Left cardiac atrium (tissue), 4 donors: Measurements from ENCODE around the gene NUP107. TPM values are rescaled to one million over a fixed set of nuclear protein-coding genes. Genes with fewer than 3 reads are reported as not detected.
"Not testable (repeated sequence)": the region's sequence is repeated elsewhere in the genome, so short reads cannot be mapped to it uniquely, and the experiment has no call there.

Experiments used
- ATAC-seq, 2 donors: fragments of 200-7000 bp; cut with Tn5 transposase; one replicate each; pipeline ENCODE4 v1.9.1; 2020; ENCODE audit warnings: mild to moderate bottlenecking in 2 of 2, moderate library complexity in 2 of 2
- DNase-seq: peaks from one replicate; pipeline ENCODE4 v3.0.0-alpha.2; 2020
- intact Hi-C, 2 donors: fragments of 100-400 bp; cut with DNase I; formaldehyde crosslinking; loops; one replicate each; pipeline versions ENCODE4 v1.14.1 to v1.15.1; 2022 to 2023
- long read RNA-seq: library from polyadenylated mRNA; unstranded; transcript quantifications from one replicate; pipeline ENCODE4 v2.0.0, GENCODE V29; 2021
- total RNA-seq, 2 donors: library from RNA; stranded (reverse); fragmentation: NEBNext Ultra II Directional; extraction: Animal tissue kit (Norgen Biotek cat#: 25700); gene quantifications; one replicate each; pipeline ENCODE4 v1.2.1, GENCODE V29; 2021
- donor health status: DM: no; HTN: yes; CAD: no.
- donor health status: DM: no; HTN: yes; CAD: no; lungs with severe emphysema.
- donor health status: DM: yes; HTN: yes; CAD: no.
- donor health status: Dilated cardiomyopathy.

NUP107 gene
- total RNA-seq: 10 to 100 TPM; 23.5 to 31.6 TPM
- long read RNA-seq, full-length matches to known transcripts: 22 of 37 reads
- long read RNA-seq, partial matches to known transcripts: 11 of 37 reads
- long read RNA-seq, other reads (novel, unspliced or antisense): 4 of 37 reads

GRCh38 chr12:68686595-68687521 lies at the start of gene NUP107:
TSS of gene NUP107 (plus strand) at chr12:68686978. CDS start at chr12:68687066, 88 bp downstream.
- peak; percentile 98 to 99 for ATAC-seq
- intact Hi-C loops: loop anchor here (5.0 to 10.0 kb wide), 2 partner anchors 320 to 332 kb away; no protein-coding TSS in a partner anchor
- peak; percentile 100 for DNase-seq

DNA sequence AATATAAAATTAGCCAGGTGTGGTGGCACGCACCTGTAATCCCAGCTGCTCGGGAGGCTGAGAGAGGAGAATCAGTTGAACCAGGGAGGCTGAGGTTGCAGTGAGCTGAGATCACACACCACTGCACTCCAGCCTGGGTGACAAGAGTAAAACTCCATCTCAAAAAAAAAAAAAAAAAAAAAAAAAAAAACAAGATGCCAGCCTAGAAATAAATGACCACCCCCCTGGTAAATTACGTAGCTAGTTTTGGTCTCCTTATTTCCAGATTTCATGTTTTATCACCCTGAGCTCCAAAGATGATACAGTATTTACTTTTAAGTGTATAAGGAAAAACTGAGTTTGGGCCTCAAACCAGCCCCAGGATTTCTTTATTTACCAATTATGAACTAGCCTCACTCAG lies 49.3 kb upstream of the NUP107 start:
- DNase-seq, intact Hi-C loops, ATAC-seq: not testable (repeated sequence)

GRCh38 chr12:68638171-68638570 lies 48.6 kb upstream of the NUP107 start:
- no peak for ATAC-seq
- intact Hi-C loops: no loop called here
- no peak for DNase-seq

- intact Hi-C loops: no loop called here
- DNase-seq: no peak
- no peak for ATAC-seq
Measured at GRCh38 chr12:68638721-68639395, 47.9 kb upstream of the NUP107 start.

DNA sequence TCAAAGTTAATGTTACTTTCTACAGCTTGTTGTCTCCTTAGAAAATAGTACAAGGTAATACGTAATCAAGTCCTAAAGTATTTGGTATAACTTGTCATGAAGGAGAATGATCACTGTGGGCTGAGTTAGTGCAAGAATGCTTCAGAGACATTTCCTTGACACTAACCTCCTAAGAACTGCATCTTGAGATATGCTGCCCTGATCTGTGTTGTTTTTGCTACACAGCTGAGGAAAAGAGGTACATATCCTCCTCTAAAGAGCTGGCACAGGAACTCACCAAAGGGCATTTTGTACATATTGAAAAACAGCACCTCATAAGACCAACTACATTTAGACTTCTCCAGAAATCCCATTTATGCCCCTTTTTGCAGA lies 47.4 kb upstream of the NUP107 start:
- DNase-seq (no peak), ATAC-seq (no peak)
- intact Hi-C loops: no loop called here

DNA sequence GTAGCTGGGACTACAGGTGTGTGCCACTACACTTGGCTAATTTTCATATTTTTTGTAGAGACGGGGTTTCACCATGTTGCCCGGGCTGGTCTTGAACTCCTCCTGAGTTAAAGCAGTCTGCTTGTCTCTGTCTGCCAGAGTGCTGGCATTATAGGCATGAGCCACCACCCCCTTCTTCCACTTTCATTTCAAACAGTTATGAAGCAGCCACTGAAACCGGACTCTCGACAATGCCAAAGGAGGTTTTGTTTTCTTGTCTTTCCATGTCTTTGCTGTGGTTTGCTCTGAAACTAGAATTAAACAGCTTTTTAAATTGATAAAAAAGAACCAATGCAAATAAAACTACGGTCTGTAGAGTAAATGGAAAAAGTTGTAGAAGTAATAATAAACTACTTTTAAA lies 45.6 kb upstream of the NUP107 start:
- intact Hi-C loops: no loop called here
- ATAC-seq (no peak), DNase-seq (no peak)

DNA sequence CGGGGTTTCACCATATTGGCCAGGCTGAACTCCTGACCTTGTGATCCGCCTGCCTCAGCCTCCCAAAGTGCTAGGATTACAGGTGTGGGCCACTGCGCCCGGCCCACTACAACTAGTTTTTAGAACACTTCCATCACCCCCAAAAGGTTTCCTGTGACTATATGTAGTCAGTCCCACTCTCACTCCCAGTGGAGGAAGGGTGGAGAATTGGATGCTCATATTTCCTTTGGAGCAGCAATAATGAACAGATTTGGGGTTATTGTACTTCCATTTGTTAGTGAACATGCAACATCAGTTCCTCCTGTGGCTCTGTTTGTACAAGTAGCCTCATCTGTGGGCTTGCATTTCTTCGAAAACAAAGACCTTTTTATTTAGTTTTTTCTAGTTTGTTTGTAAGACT lies 40.3 kb upstream of the NUP107 start:
- ATAC-seq (no peak), DNase-seq (no peak)
- intact Hi-C loops: no loop called here

- intact Hi-C loops: no loop called here
- ATAC-seq (no peak), DNase-seq (no peak)
Measured at GRCh38 chr12:68647507-68647906, 39.3 kb upstream of the NUP107 start.

GRCh38 chr12:68648179-68648578 lies 38.6 kb upstream of the NUP107 start:
- ATAC-seq: no peak
- DNase-seq: no peak
- intact Hi-C loops: no loop called here

DNA sequence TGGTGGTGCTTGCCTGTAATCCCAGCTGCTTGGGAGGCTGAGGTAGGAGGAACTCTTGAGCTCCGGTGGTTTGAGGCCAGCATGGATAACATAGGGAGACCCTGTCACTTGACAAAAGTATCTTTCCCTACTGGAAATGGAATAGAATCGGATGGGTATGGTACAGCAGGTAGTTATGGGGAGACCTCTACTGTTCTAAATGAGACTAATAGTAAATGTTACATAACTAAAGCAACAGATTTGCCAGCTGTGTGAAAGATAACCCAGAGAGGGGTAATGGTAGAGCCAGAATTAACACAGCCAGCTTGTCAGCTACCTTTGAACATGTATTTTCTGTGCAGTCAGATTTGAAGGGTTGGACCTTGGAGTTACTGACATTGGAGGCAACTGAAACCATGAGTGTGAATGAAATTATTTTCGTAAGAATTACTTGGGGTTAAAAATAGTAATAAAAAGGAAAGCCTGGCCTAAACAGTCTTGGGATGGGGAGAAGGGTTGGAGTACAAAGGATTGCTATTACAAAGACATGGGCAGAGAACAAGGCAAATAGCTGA lies 21.7 kb upstream of the NUP107 start:
- ATAC-seq: peak; percentile 44 to 90
- intact Hi-C loops: no loop called here
- no peak for DNase-seq

GRCh38 chr12:68667291-68667690 lies 19.5 kb upstream of the NUP107 start:
- DNase-seq: no peak
- ATAC-seq: no peak
- intact Hi-C loops: no loop called here

- ATAC-seq (no peak), DNase-seq (no peak)
- intact Hi-C loops: no loop called here
Measured at GRCh38 chr12:68667896-68668295, 18.9 kb upstream of the NUP107 start.

DNA sequence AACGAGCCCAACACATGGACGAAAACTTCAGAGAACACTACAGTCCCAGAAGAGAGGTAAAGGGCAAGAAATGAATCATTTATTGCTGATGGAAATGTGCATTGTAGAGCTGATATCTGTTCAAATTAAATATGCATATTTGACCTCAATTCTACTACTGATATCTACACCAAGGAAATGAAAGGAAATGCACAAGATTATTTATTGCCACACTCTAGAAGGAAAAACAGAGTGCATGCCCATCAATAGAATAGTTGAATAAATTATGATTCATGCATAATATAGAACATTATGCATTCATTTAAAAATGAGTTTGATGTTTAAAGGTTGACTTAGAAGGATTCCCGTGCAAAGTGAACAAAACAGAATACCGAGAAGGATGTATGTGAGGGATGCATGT lies 15.6 kb upstream of the NUP107 start:
- intact Hi-C loops: no loop called here
- no peak for DNase-seq
- ATAC-seq: no peak

GRCh38 chr12:68673788-68674187 lies 13.0 kb upstream of the NUP107 start:
- DNase-seq (no peak), ATAC-seq (no peak)

DNA sequence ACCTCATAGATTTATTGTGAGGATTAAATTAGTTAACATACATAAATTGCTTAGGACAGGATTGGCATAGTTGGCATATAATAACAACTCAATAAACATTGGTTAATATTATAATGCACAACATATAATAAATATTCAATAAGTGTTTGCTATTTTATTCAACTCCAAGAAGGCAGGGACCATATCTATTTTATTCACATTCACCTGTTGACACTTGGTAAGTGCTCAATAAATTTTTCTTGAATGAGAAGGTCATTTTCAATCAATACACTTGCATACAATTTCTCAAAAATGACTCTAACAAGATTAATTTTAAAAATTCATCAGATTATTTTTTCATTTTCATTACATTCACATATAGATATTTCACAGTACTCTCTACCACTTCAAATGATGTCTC lies 12.4 kb upstream of the NUP107 start:
- DNase-seq: no peak
- intact Hi-C loops: no loop called here
- ATAC-seq: no peak

More at GRCh38 chr12:68673788-68674187, 13.0 kb upstream of the NUP107 start:
- intact Hi-C loops: no loop called here

DNA sequence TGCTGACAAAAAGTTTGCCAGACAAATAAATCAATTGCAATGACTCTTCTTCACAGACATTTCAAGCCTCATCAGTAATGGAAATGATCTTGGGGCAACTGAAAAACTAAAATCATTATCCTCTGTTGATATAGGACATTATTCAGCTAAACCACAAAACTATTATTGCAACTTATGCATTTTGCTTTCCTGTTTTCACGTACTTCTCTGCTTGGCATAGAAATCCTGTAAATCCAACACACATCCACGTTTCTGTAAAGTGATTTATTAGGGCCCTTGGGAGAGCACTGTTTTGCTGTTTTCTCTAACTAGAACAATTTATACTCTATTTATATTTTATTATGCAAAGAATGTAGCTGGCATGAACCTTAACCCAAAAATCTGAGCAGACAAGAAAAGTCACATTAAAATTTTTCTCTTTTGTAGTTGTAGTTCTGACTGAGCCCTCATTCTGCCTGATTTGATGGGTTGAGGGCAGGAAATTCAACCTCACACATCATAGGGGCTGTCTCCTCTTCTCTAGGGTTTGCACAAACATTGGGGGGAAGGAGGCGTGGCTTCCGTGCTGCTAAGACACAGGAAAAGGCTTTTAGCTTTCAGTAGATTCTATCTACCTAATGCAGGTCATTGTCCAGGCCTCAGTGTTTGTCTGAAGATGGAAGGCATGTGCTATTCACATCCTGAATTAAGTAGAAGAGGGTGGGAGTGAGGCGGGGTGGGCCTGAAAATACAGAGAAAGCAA lies 11.5 kb upstream of the NUP107 start:
- intact Hi-C loops: no loop called here
- peak in 1 of 2 donors; percentile 55 for ATAC-seq
- DNase-seq: peak; percentile 53

DNA sequence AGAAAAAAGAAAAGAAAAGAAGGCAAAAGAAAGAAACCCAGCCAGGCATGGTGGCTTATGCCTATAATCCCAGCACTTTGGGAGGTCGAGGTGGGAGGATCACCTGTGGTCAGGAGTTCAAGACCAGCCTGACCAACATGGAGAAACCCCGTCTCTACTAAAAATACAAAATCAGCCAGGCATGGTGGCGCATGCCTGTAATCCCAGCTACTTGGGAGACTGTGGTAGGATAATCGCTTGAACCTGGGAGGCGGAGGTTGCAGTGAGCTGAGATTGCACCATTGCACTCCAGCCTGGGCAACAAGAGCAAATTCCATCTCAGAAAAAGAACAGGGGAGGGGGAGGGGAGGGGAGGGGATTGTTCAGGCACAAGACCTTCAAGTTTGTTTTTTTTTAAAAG lies 9.9 kb upstream of the NUP107 start:
- DNase-seq, intact Hi-C loops, ATAC-seq: not testable (repeated sequence)

GRCh38 chr12:68686262-68686594 lies 550 bp upstream of the NUP107 start:
- intact Hi-C loops: loop anchor here (5.0 to 10.0 kb wide), 2 partner anchors 319 to 331 kb away; no protein-coding TSS in a partner anchor
- DNase-seq: no peak
- no peak for ATAC-seq

GRCh38 chr12:68695454-68695853 lies 8.7 kb downstream of the NUP107 start:
- DNase-seq (no peak), ATAC-seq (no peak)
- intact Hi-C loops: no loop called here
